HG03521 (cell line): ENCODE results near the gene CTNNBIP1.
A peak's percentile ranks its signal among the peaks of the same experiment; 100 is the strongest.

Source experiments
- ATAC-seq: cut with Tn5 transposase; IDR thresholded peaks from one replicate; pipeline ENCODE4 v1.9.1; 2021; ENCODE audit warnings: mild to moderate bottlenecking, moderate library complexity; ENCODE audit not compliant: unreplicated experiment

Gene CTNNBIP1

GRCh38 chr1:9881838-9882249 is 28.2 kb downstream of the CTNNBIP1 start:
- no peak for ATAC-seq

- ATAC-seq, result no peak
Measured at GRCh38 chr1:9878404-9878803, 31.7 kb downstream of the CTNNBIP1 start.

GRCh38 chr1:9877962-9878361 is 32.1 kb downstream of the CTNNBIP1 start:
- no peak for ATAC-seq

- ATAC-seq, result no peak
Measured at GRCh38 chr1:9875636-9876000, 34.5 kb downstream of the CTNNBIP1 start.

GRCh38 chr1:9874959-9875635 is 35.0 kb downstream of the CTNNBIP1 start:
- peak; percentile 45 for ATAC-seq

GRCh38 chr1:9874412-9874811 is 35.7 kb downstream of the CTNNBIP1 start:
- no peak for ATAC-seq

- no peak for ATAC-seq
Measured at GRCh38 chr1:9873992-9874391, 36.1 kb downstream of the CTNNBIP1 start.

- no peak for ATAC-seq
Measured at GRCh38 chr1:9873385-9873784, 36.7 kb downstream of the CTNNBIP1 start.

GRCh38 chr1:9872430-9873165 is 37.5 kb downstream of the CTNNBIP1 start:
- no peak for ATAC-seq

- ATAC-seq, result no peak
Measured at GRCh38 chr1:9871707-9872425, 38.2 kb downstream of the CTNNBIP1 start.

GRCh38 chr1:9871021-9871420 is 39.0 kb downstream of the CTNNBIP1 start:
- ATAC-seq, result no peak

GRCh38 chr1:9870572-9870971 is 39.5 kb downstream of the CTNNBIP1 start:
- no peak for ATAC-seq

GRCh38 chr1:9869831-9870251 is 40.2 kb downstream of the CTNNBIP1 start:
- no peak for ATAC-seq

- no peak for ATAC-seq
Measured at GRCh38 chr1:9868244-9868590, 41.9 kb downstream of the CTNNBIP1 start.

- ATAC-seq, result peak; percentile 50
Measured at GRCh38 chr1:9867408-9868243, 42.4 kb downstream of the CTNNBIP1 start.

- ATAC-seq, result no peak
Measured at GRCh38 chr1:9866836-9867235, 43.2 kb downstream of the CTNNBIP1 start.

GRCh38 chr1:9865724-9866123 is 44.3 kb downstream of the CTNNBIP1 start:
- ATAC-seq, result no peak

- no peak for ATAC-seq
Measured at GRCh38 chr1:9863371-9863770, 46.7 kb downstream of the CTNNBIP1 start.

GRCh38 chr1:9861360-9861759 is 48.7 kb downstream of the CTNNBIP1 start:
- no peak for ATAC-seq

GRCh38 chr1:9860887-9861286 is 49.2 kb downstream of the CTNNBIP1 start:
- no peak for ATAC-seq
